HG03342 (cell line): ENCODE measurements around the gene MKRN2.

Source experiments
- ATAC-seq: cut with Tn5 transposase; IDR thresholded peaks from one replicate; pipeline ENCODE4 v1.9.1; 2021; ENCODE audit warnings: mild to moderate bottlenecking, moderate library complexity; ENCODE audit not compliant: unreplicated experiment

Gene MKRN2

GRCh38 chr3:12585181-12585580 is 28.3 kb downstream of the MKRN2 start:
- ATAC-seq: no peak

- no peak for ATAC-seq
Observed at GRCh38 chr3:12585970-12586369, 29.1 kb downstream of the MKRN2 start.

GRCh38 chr3:12586403-12586802 is 29.5 kb downstream of the MKRN2 start:
- ATAC-seq: no peak

GRCh38 chr3:12588039-12589009 is 31.4 kb downstream of the MKRN2 start:
- ATAC-seq: no peak

GRCh38 chr3:12590096-12590495 is 33.2 kb downstream of the MKRN2 start:
- no peak for ATAC-seq

- ATAC-seq: no peak
Observed at GRCh38 chr3:12591456-12591855, 34.6 kb downstream of the MKRN2 start.

GRCh38 chr3:12591997-12592715 is 35.3 kb downstream of the MKRN2 start:
- no peak for ATAC-seq

- ATAC-seq: no peak
Observed at GRCh38 chr3:12593473-12593872, 36.6 kb downstream of the MKRN2 start.

GRCh38 chr3:12598890-12599289 is 42.0 kb downstream of the MKRN2 start:
- no peak for ATAC-seq

- no peak for ATAC-seq
Observed at GRCh38 chr3:12601072-12601471, 44.2 kb downstream of the MKRN2 start.

GRCh38 chr3:12603969-12604368 is 47.1 kb downstream of the MKRN2 start:
- ATAC-seq: no peak

GRCh38 chr3:12608376-12608775 is 51.5 kb downstream of the MKRN2 start:
- no peak for ATAC-seq

- no peak for ATAC-seq
Observed at GRCh38 chr3:12611117-12611516, 54.2 kb downstream of the MKRN2 start.

- ATAC-seq: no peak
Observed at GRCh38 chr3:12612514-12613226, 55.8 kb downstream of the MKRN2 start.

GRCh38 chr3:12613250-12613649 is 56.4 kb downstream of the MKRN2 start:
- ATAC-seq: no peak

- ATAC-seq: no peak
Observed at GRCh38 chr3:12615266-12615665, 58.4 kb downstream of the MKRN2 start.

GRCh38 chr3:12618426-12618825 is 61.5 kb downstream of the MKRN2 start:
- no peak for ATAC-seq

- ATAC-seq: no peak
Observed at GRCh38 chr3:12620305-12620704, 63.4 kb downstream of the MKRN2 start.

GRCh38 chr3:12620729-12621128 is 63.8 kb downstream of the MKRN2 start:
- ATAC-seq: no peak

GRCh38 chr3:12622335-12622734 is 65.4 kb downstream of the MKRN2 start:
- no peak for ATAC-seq

GRCh38 chr3:12624056-12624455 is 67.2 kb downstream of the MKRN2 start:
- no peak for ATAC-seq
